Mucosa of rectum (tissue), 2 donors: Measurements from ENCODE around the gene SINHCAF.

ENCODE experiments used
- H3K27ac ChIP-seq, 2 donors: one replicate each; pipeline ENCODE4 v1.7.0; 2013; ENCODE audit warnings: inconsistent platforms in 2 of 2, low read depth in 2 of 2, low read length in 2 of 2
- H3K27me3 ChIP-seq, 2 donors: one replicate each; pipeline ENCODE4 v1.7.0; 2013; ENCODE audit warnings: low read length in 2 of 2; ENCODE audit not compliant: control insufficient read depth in 2 of 2, insufficient read depth in 2 of 2
- H3K36me3 ChIP-seq, 2 donors: one replicate each; pipeline ENCODE4 v1.7.0; 2013; ENCODE audit warnings: low read length in 2 of 2; ENCODE audit not compliant: control insufficient read depth in 2 of 2, insufficient read depth in 2 of 2
- H3K4me1 ChIP-seq, 2 donors: one replicate each; pipeline ENCODE4 v1.7.0; 2013; ENCODE audit warnings: low read length in 2 of 2, mild to moderate bottlenecking in 1 of 2; ENCODE audit not compliant: control insufficient read depth in 2 of 2, insufficient read depth in 2 of 2
- H3K4me3 ChIP-seq, 2 donors: one replicate each; pipeline ENCODE4 v1.7.0; 2013; ENCODE audit warnings: low read length in 2 of 2
- H3K9ac ChIP-seq, 2 donors: one replicate each; pipeline ENCODE4 v1.7.0; 2013; ENCODE audit warnings: low read length in 2 of 2, low read depth in 1 of 2, mild to moderate bottlenecking in 1 of 2
- H3K9me3 ChIP-seq, 2 donors: one replicate each; pipeline ENCODE4 v1.7.0; 2013; ENCODE audit warnings: low read length in 2 of 2; ENCODE audit not compliant: control insufficient read depth in 2 of 2
- donor health status: healthy.
- donor health status: Normal muscosa, but diverticular disease.

SINHCAF gene

GRCh38 chr12:31309279-31309678, 16.7 kb downstream of the SINHCAF start:
- Histone ChIP-seq H3K27ac (no peak overlapping the region), H3K9ac (no peak overlapping the region), H3K4me1 (no peaks in the 10 kb centered on the region), H3K27me3 (no peaks in the 10 kb centered on the region), H3K4me3 (no peak overlapping the region), H3K9me3 (no peaks in the 10 kb centered on the region), H3K36me3 (peaks cover 3 to 5% of the 10 kb centered on the region in 2 donors)

GRCh38 chr12:31308116-31308515, 17.8 kb downstream of the SINHCAF start:
- Histone ChIP-seq H3K9me3 (no peaks in the 10 kb centered on the region), H3K36me3 (peaks cover 10 to 12% of the 10 kb centered on the region in 2 donors), H3K9ac (no peak overlapping the region), H3K27me3 (no peaks in the 10 kb centered on the region), H3K27ac (no peak overlapping the region), H3K4me3 (no peak overlapping the region), H3K4me1 (no peaks in the 10 kb centered on the region)

GRCh38 chr12:31306866-31307265, 19.1 kb downstream of the SINHCAF start:
- no peak overlapping the region for H3K27ac ChIP-seq
- no peaks in the 10 kb centered on the region for H3K9me3 ChIP-seq
- no peaks in the 10 kb centered on the region for H3K4me1 ChIP-seq
- no peaks in the 10 kb centered on the region for H3K27me3 ChIP-seq
- no peak overlapping the region for H3K9ac ChIP-seq
- H3K36me3 ChIP-seq, result peaks cover 15 to 17% of the 10 kb centered on the region in 2 donors
- H3K4me3 ChIP-seq, result no peak overlapping the region

GRCh38 chr12:31303466-31303865, 22.5 kb downstream of the SINHCAF start:
- Histone ChIP-seq H3K9ac (no peak overlapping the region), H3K27ac (no peak overlapping the region), H3K4me3 (no peak overlapping the region), H3K27me3 (no peaks in the 10 kb centered on the region), H3K9me3 (no peaks in the 10 kb centered on the region), H3K4me1 (no peaks in the 10 kb centered on the region), H3K36me3 (peaks cover 15 to 17% of the 10 kb centered on the region in 2 donors)

GRCh38 chr12:31301311-31301710, 24.6 kb downstream of the SINHCAF start:
- no peaks in the 10 kb centered on the region for H3K27me3 ChIP-seq
- H3K9me3 ChIP-seq, result no peaks in the 10 kb centered on the region
- no peak overlapping the region for H3K9ac ChIP-seq
- no peak overlapping the region for H3K27ac ChIP-seq
- H3K4me3 ChIP-seq, result no peak overlapping the region
- H3K4me1 ChIP-seq, result no peaks in the 10 kb centered on the region
- peaks cover 21 to 24% of the 10 kb centered on the region in 2 donors for H3K36me3 ChIP-seq

- H3K9ac ChIP-seq, result no peak overlapping the region
- no peaks in the 10 kb centered on the region for H3K27me3 ChIP-seq
- H3K36me3 ChIP-seq, result peaks cover 21 to 24% of the 10 kb centered on the region in 2 donors
- H3K4me1 ChIP-seq, result no peaks in the 10 kb centered on the region
- no peak overlapping the region for H3K4me3 ChIP-seq
- no peak overlapping the region for H3K27ac ChIP-seq
- no peaks in the 10 kb centered on the region for H3K9me3 ChIP-seq
These were observed 25.2 kb downstream of the SINHCAF start for GRCh38 chr12:31300783-31301182.

GRCh38 chr12:31300341-31300740, 25.6 kb downstream of the SINHCAF start:
- Histone ChIP-seq H3K36me3 (peaks cover 21 to 24% of the 10 kb centered on the region in 2 donors), H3K4me1 (no peaks in the 10 kb centered on the region), H3K4me3 (no peak overlapping the region), H3K9ac (no peak overlapping the region), H3K27me3 (no peaks in the 10 kb centered on the region), H3K27ac (no peak overlapping the region), H3K9me3 (no peaks in the 10 kb centered on the region)

- Histone ChIP-seq H3K4me3 (no peak overlapping the region), H3K36me3 (peaks cover 23 to 29% of the 10 kb centered on the region in 2 donors), H3K4me1 (no peaks in the 10 kb centered on the region), H3K9me3 (no peaks in the 10 kb centered on the region), H3K27ac (no peak overlapping the region), H3K27me3 (no peaks in the 10 kb centered on the region), H3K9ac (no peak overlapping the region)
These were observed 27.0 kb downstream of the SINHCAF start for GRCh38 chr12:31298922-31299321.

- Histone ChIP-seq H3K27ac (no peak overlapping the region), H3K27me3 (no peaks in the 10 kb centered on the region), H3K4me1 (no peaks in the 10 kb centered on the region), H3K4me3 (no peak overlapping the region), H3K9me3 (no peaks in the 10 kb centered on the region), H3K36me3 (peaks cover 20 to 26% of the 10 kb centered on the region in 2 donors), H3K9ac (no peak overlapping the region)
These were observed 27.4 kb downstream of the SINHCAF start for GRCh38 chr12:31298515-31298910.

GRCh38 chr12:31297572-31298514, 28.1 kb downstream of the SINHCAF start:
- H3K4me3 ChIP-seq, result no peak overlapping the region
- H3K9me3 ChIP-seq, result no peaks in the 10 kb centered on the region
- no peaks in the 10 kb centered on the region for H3K27me3 ChIP-seq
- H3K9ac ChIP-seq, result no peak overlapping the region
- no peak overlapping the region for H3K27ac ChIP-seq
- no peaks in the 10 kb centered on the region for H3K4me1 ChIP-seq
- H3K36me3 ChIP-seq, result peaks cover 19 to 25% of the 10 kb centered on the region in 2 donors
